GM12878 (cell line): ENCODE measurements around the gene ADK. TPM values are rescaled to one million over a fixed set of nuclear protein-coding genes. Genes with fewer than 3 reads are reported as not detected.

Source experiments
- ATAC-seq: fragments of 200-7000 bp; cut with Tn5 transposase; 3 replicates; pipeline ENCODE4 v1.9.1; 2020; ENCODE audit warnings: mild to moderate bottlenecking, moderate library complexity
- BruUV-seq: library from RNA; stranded (reverse); fragments of 400-500 nt; replicated peaks from 2 replicates; lab custom pipeline; 2021; lab: Mats Ljungman, UMichigan
- CTCF ChIA-PET: fragments of 300-600 bp; sonication (Branson Sonifier 250); formaldehyde crosslinking; extraction: SDS; loops from one replicate; lab custom pipeline; 2021; ENCODE audit warnings: inconsistent platforms; lab: Yijun Ruan, JAX
- POLR2A ChIA-PET: fragments of 350-600 bp; formaldehyde crosslinking; extraction: SDS; loops from one replicate; lab custom pipeline; 2021; ENCODE audit warnings: inconsistent platforms; lab: Charles Lee
- RAD21 ChIA-PET: fragments of 300-600 bp; sonication (Branson Sonifier 250); formaldehyde crosslinking; loops from one replicate; lab custom pipeline; 2023; ENCODE audit warnings: antibody characterized with exemption; ENCODE audit not compliant: unreplicated experiment; lab: Charles Lee
- SMC1A ChIA-PET: fragments of 300-600 bp; sonication (Branson Sonifier 250); formaldehyde crosslinking; loops from one replicate; lab custom pipeline; 2023; ENCODE audit not compliant: unreplicated experiment, uncharacterized antibody; lab: Charles Lee
- DNase-seq: peaks from one replicate; pipeline ENCODE4 v3.0.0-alpha.2; 2011; ENCODE audit warnings: low read depth, low spot score
- FAIRE-seq: peaks from 3 replicates; lab custom pipeline; 2011; peaks lifted over from hg19 to GRCh38; lab: Jason Lieb, UNC
- H2AFZ ChIP-seq: 2 replicates; pipeline ENCODE4 v1.6.0; 2011; ENCODE audit warnings: low read depth, low read length, control low read depth; ENCODE audit not compliant: control insufficient read depth
- H3K27ac ChIP-seq: 2 replicates; pipeline ENCODE4 v1.5.1; 2011; ENCODE audit warnings: control low read depth; ENCODE audit not compliant: control insufficient read depth, insufficient read depth
- H3K27me3 ChIP-seq, 2 experiments: replicated peaks in 1 of 2; 2 replicates each; pipeline versions ENCODE4 v1.6.0 to v1.6.1; 2011; ENCODE audit warnings: low read length in 1 of 2; ENCODE audit not compliant: control insufficient read depth in 2 of 2, insufficient read depth in 2 of 2
- H3K36me3 ChIP-seq, 2 experiments: 2 replicates each; pipeline ENCODE4 v1.5.1; 2011; ENCODE audit warnings: low read length in 1 of 2; ENCODE audit not compliant: control insufficient read depth in 2 of 2, insufficient read depth in 2 of 2
- H3K4me1 ChIP-seq: 2 replicates; pipeline ENCODE4 v1.6.1; 2011; ENCODE audit warnings: mild to moderate bottlenecking, low read length, moderate library complexity, mixed read lengths; ENCODE audit not compliant: control insufficient read depth, insufficient read depth
- H3K4me2 ChIP-seq: 2 replicates; pipeline ENCODE4 v1.6.0; 2011; ENCODE audit warnings: control low read depth; ENCODE audit not compliant: control insufficient read depth, insufficient read depth
- H3K4me3 ChIP-seq: fragments of 200-600 bp; sonication (generic); 2 replicates; pipeline ENCODE4 v1.5.1; 2016
- H3K79me2 ChIP-seq: 2 replicates; pipeline ENCODE4 v1.6.0; 2011; ENCODE audit warnings: low read length; ENCODE audit not compliant: control insufficient read depth, insufficient read depth
- H3K9ac ChIP-seq: 2 replicates; pipeline ENCODE4 v1.8.0; 2011; ENCODE audit warnings: low read length, control low read depth, mixed read lengths; ENCODE audit not compliant: control insufficient read depth, insufficient read depth
- H3K9me3 ChIP-seq: replicated peaks from 3 replicates; pipeline ENCODE4 v1.5.1; 2011; ENCODE audit warnings: mild to moderate bottlenecking, low read length; ENCODE audit not compliant: control insufficient read depth, insufficient read depth
- H4K20me1 ChIP-seq: 2 replicates; pipeline ENCODE4 v1.6.0; 2011; ENCODE audit not compliant: control insufficient read depth, insufficient read depth
- LARP7 ChIP-seq: fragments of 450-650 bp; IDR thresholded peaks from 2 replicates; pipeline ENCODE4 v1.6.1; 2017; ENCODE audit warnings: mild to moderate bottlenecking
- MXI1 ChIP-seq: fragments of 150-350 bp; IDR thresholded peaks from 2 replicates; pipeline ENCODE4 v1.6.1; 2011; ENCODE audit warnings: low read depth, mild to moderate bottlenecking, inconsistent platforms, low read length, improper control_type of control experiment
- PAX5 ChIP-seq: IDR thresholded peaks from 2 replicates; pipeline ENCODE4 v1.6.1; 2011; ENCODE audit warnings: low read depth, low read length, borderline replicate concordance
- RELA ChIP-seq: fragments of 450-650 bp; IDR thresholded peaks from 2 replicates; pipeline ENCODE4 v1.8.0; 2014; ENCODE audit warnings: borderline replicate concordance; ENCODE audit not compliant: partially characterized antibody
- SIX5 ChIP-seq: IDR thresholded peaks from 2 replicates; pipeline ENCODE4 v1.6.1; 2011; ENCODE audit warnings: mild to moderate bottlenecking, low read depth, low read length, moderate library complexity; ENCODE audit not compliant: severe bottlenecking
- ZNF207 ChIP-seq: fragments of 450-650 bp; IDR thresholded peaks from 2 replicates; pipeline ENCODE4 v1.6.1; 2014; ENCODE audit warnings: antibody characterized with exemption, mild to moderate bottlenecking, borderline replicate concordance
- WGBS: methylation state at CpG from one replicate; pipeline ENCODE4 v1.1.6; 2016; ENCODE audit warnings: low lambda C conversion rate; ENCODE audit not compliant: insufficient replicate concordance, insufficient coverage; ENCODE audit errors: missing lambda C conversion rate; 5-methylcytosine and 5-hydroxymethylcytosine counted together
- in situ Hi-C: fragments of 300-500 bp; cut with MboI; formaldehyde crosslinking; loops from 9 replicates; pipeline ENCODE4 v1.14.3; 2018; ENCODE audit warnings: mixed read lengths
- intact Hi-C: fragments of 100-400 bp; cut with micrococcal nuclease; formaldehyde crosslinking; loops from one replicate; pipeline ENCODE4 v1.14.2; 2022; ENCODE audit not compliant: unreplicated experiment
- polyA plus RNA-seq, 11 experiments: library from polyadenylated mRNA; depleted of rRNA in 4 of 11; unstranded in 6 of 11; stranded (reverse) in 5 of 11; fragments of >200 nt; fragmentation: Nextera tagmentation in 4 of 11; fragmentation: Illumina TruSeq in 1 of 11; extraction: Ambion mirVana in 4 of 11; extraction: Trizol in 1 of 11; gene quantifications; 1 replicate in 1 of 11; 2 replicates in 10 of 11; pipeline versions ENCODE4 v1.2.1 to v1.2.3, GENCODE V29; 2011 to 2016; ENCODE audit warnings: inconsistent platforms in 2 of 11, missing spikeins in 2 of 11, low read depth in 1 of 11
- total RNA-seq, 4 experiments: library from RNA; depleted of rRNA in 3 of 4; stranded (reverse); fragments of >200 nt in 3 of 4; fragmentation: Illumina TruSeq in 1 of 4; extraction: Trizol in 1 of 4; gene quantifications; 2 replicates each; pipeline versions ENCODE4 v1.2.1 to v1.2.3, GENCODE V29; 2013 to 2021
- TF ChIP-seq, protein P1 (sequence below): fragments of 450-650 bp; IDR thresholded peaks from 2 replicates; pipeline ENCODE4 v1.6.1; 2016; ENCODE audit warnings: mild to moderate bottlenecking
- TF ChIP-seq, protein P2 (sequence below): fragments of 450-650 bp; IDR thresholded peaks from 2 replicates; pipeline ENCODE4 v1.6.1; 2017; ENCODE audit warnings: antibody characterized with exemption, mild to moderate bottlenecking, moderate library complexity

ADK gene
- total and polyA plus RNA-seq, 10 of the 15 experiments (the other 5 are each of a cell fraction or from before 2014, with no cell fraction given) = 42.0 to 151 (median 81.6) TPM

DNA sequence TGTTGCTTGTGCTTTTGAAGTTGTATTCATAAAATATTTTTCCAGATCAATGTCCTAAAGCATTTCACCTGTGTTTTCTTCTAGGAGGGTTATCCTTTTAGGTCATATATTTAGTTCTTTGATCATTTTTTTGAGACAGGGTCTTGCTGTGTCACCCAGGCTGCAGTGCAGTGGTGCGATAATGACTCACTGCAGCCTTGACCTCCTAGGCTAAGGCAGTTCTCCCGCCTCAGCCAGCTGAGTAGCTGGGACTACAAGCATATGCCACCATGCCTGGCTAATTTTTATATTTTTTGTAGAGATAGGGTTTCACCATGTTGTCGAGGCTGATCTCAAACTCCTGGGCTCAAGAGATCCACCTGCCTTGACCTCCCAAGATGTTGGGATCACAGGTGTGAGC is 359.6 kb downstream of the ADK start:
- ChIA-PET POLR2A (no interaction called here), CTCF (no interaction called here), SMC1A (no interaction called here), RAD21 (no interaction called here)
- Histone ChIP-seq H3K79me2 (no peaks in the 10 kb centered on the region; the same call in 1 of the 2 replicates), H3K27ac (no peak overlapping the region), H3K27me3 (no peaks in the 10 kb centered on the region), H3K4me3 (no peak overlapping the region), H4K20me1 (no peaks in the 10 kb centered on the region), H3K4me2 (no peak overlapping the region), H3K9me3 (peaks cover 23% of the 10 kb centered on the region), H3K36me3 (no peaks in the 10 kb centered on the region; a peak in 1 of 4 replicates), H3K9ac (no peak overlapping the region), H3K4me1 (no peaks in the 10 kb centered on the region), H2AFZ (no peak overlapping the region)
- in situ Hi-C loops (no loop called here), intact Hi-C loops (no loop called here)
- TF ChIP-seq ZNF207 = no peak
- TF ChIP-seq RELA = no peak
- TF ChIP-seq SIX5 = no peak
- TF ChIP-seq PAX5 = no peak
- DNase-seq = no peak
- no TSS peak for BruUV-seq
- FAIRE-seq = no peak
- WGBS = 97% methylated on average over 3 of the region's 3 CpGs
- ATAC-seq = no peak

DNA sequence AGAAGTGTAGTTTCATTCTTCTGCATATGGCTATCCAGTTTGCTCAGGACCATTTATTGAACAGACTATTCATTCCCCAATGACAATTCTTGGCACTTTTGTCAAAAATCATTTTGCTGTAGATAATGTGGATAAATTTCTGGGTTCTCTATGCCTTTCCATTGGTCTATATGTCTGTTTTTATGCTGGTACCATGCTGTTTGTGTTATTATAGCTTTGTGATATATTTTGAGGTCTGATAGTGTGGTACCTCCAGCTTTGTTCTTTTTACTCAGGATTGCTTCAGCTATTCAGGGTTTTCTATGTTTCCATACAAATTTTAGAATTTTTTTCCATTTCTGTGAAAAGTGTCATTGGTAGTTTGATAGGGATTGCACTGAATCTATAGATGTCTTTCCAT is 360.0 kb downstream of the ADK start:
- FAIRE-seq = no peak

More for the DNA sequence above, 360.0 kb downstream of the ADK start:
- no peak overlapping the region for H3K9ac ChIP-seq
- DNase-seq = no peak
- H3K4me3 ChIP-seq = no peak overlapping the region
- intact Hi-C loops = no loop called here
- TF ChIP-seq, protein P1, sequence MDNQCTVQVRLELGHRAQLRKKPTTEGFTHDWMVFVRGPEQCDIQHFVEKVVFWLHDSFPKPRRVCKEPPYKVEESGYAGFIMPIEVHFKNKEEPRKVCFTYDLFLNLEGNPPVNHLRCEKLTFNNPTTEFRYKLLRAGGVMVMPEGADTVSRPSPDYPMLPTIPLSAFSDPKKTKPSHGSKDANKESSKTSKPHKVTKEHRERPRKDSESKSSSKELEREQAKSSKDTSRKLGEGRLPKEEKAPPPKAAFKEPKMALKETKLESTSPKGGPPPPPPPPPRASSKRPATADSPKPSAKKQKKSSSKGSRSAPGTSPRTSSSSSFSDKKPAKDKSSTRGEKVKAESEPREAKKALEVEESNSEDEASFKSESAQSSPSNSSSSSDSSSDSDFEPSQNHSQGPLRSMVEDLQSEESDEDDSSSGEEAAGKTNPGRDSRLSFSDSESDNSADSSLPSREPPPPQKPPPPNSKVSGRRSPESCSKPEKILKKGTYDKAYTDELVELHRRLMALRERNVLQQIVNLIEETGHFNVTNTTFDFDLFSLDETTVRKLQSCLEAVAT = no peak
- TF ChIP-seq, protein P2, sequence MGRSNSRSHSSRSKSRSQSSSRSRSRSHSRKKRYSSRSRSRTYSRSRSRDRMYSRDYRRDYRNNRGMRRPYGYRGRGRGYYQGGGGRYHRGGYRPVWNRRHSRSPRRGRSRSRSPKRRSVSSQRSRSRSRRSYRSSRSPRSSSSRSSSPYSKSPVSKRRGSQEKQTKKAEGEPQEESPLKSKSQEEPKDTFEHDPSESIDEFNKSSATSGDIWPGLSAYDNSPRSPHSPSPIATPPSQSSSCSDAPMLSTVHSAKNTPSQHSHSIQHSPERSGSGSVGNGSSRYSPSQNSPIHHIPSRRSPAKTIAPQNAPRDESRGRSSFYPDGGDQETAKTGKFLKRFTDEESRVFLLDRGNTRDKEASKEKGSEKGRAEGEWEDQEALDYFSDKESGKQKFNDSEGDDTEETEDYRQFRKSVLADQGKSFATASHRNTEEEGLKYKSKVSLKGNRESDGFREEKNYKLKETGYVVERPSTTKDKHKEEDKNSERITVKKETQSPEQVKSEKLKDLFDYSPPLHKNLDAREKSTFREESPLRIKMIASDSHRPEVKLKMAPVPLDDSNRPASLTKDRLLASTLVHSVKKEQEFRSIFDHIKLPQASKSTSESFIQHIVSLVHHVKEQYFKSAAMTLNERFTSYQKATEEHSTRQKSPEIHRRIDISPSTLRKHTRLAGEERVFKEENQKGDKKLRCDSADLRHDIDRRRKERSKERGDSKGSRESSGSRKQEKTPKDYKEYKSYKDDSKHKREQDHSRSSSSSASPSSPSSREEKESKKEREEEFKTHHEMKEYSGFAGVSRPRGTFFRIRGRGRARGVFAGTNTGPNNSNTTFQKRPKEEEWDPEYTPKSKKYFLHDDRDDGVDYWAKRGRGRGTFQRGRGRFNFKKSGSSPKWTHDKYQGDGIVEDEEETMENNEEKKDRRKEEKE = no peak
- TF ChIP-seq MXI1 = no peak
- no peak for TF ChIP-seq LARP7
- TF ChIP-seq, all 136 proteins: peak for 0
- Histone ChIP-seq H2AFZ (no peak overlapping the region), H3K27ac (no peak overlapping the region), H3K27me3 (no peaks in the 10 kb centered on the region), H3K4me2 (no peak overlapping the region), H3K36me3 (no peaks in the 10 kb centered on the region; a peak in 2 of 4 replicates), H3K4me1 (no peaks in the 10 kb centered on the region), H4K20me1 (no peaks in the 10 kb centered on the region), H3K9me3 (peaks cover 23% of the 10 kb centered on the region), H3K79me2 (no peaks in the 10 kb centered on the region; the same call in 1 of the 2 replicates)
- POLR2A ChIA-PET = no interaction called here
- CTCF ChIA-PET = interaction anchor here (1.0 kb wide), 1 partner anchor 118 kb away, joined by 3 read pairs; no protein-coding TSS in a partner anchor
- SMC1A ChIA-PET = no interaction called here
- in situ Hi-C loops = no loop called here
- BruUV-seq = no TSS peak
- RAD21 ChIA-PET = no interaction called here
- no peak for ATAC-seq
